OCI-LY3 (cell line): ENCODE data around the gene DRAP1.

ENCODE experiments used
- H2AFZ ChIP-seq: fragments of 200-600, 300-600 bp; shearing (Covaris generic); 2 replicates; pipeline ENCODE4 v1.6.0; 2014; ENCODE audit warnings: antibody characterized with exemption, low read depth, low read length
- H3K27ac ChIP-seq: fragments of 200-600, 300-600 bp; sonication (generic); 2 replicates; pipeline ENCODE4 v1.5.1; 2014; ENCODE audit warnings: mild to moderate bottlenecking, low read length, moderate library complexity, mixed read lengths
- H3K27me3 ChIP-seq: fragments of 200-600, 300-600 bp; sonication (generic); 2 replicates; pipeline ENCODE4 v1.6.1; 2014; ENCODE audit warnings: low read depth, low read length, mixed read lengths
- H3K36me3 ChIP-seq: fragments of 200-600, 300-600 bp; sonication (generic); replicated peaks from 2 replicates; pipeline ENCODE3; 2014; ENCODE audit warnings: low read depth, low read length, mixed read lengths
- H3K4me1 ChIP-seq: fragments of 300-600, 200-600 bp; sonication (generic); 2 replicates; pipeline ENCODE4 v1.6.1; 2014; ENCODE audit warnings: low read length, mixed read lengths
- H3K4me2 ChIP-seq: fragments of 200-600, 300-600 bp; sonication (generic); 2 replicates; pipeline ENCODE4 v1.6.1; 2014; ENCODE audit warnings: low read length, mixed read lengths
- H3K4me3 ChIP-seq: fragments of 300-600, 200-600 bp; sonication (generic); 2 replicates; pipeline ENCODE4 v1.5.1; 2014; ENCODE audit warnings: antibody characterized with exemption, mild to moderate bottlenecking, low read length, moderate library complexity
- H3K79me2 ChIP-seq: fragments of 300-600, 200-600 bp; shearing (Covaris generic); 2 replicates; pipeline ENCODE4 v1.6.1; 2014; ENCODE audit warnings: mild to moderate bottlenecking, low read length, mixed read lengths
- H3K9ac ChIP-seq: fragments of 300-600, 200-600 bp; shearing (Covaris generic); 2 replicates; pipeline ENCODE4 v1.6.0; 2014; ENCODE audit warnings: mild to moderate bottlenecking, low read length, moderate library complexity
- H3K9me3 ChIP-seq: fragments of 200-600, 300-600 bp; shearing (Covaris generic); 2 replicates; pipeline ENCODE4 v1.6.1; 2014; ENCODE audit warnings: low read length, mixed read lengths; ENCODE audit not compliant: insufficient read depth
- H4K20me1 ChIP-seq: fragments of 200-600, 300-600 bp; sonication (generic); 2 replicates; pipeline ENCODE4 v1.6.1; 2016; ENCODE audit warnings: low read length, mixed read lengths; ENCODE audit not compliant: insufficient read depth
- EZH2phosphoT487 ChIP-seq: fragments of 200-600 bp; shearing (Covaris generic); IDR thresholded peaks from 2 replicates; pipeline ENCODE4 v1.6.1; 2018; ENCODE audit warnings: antibody characterized with exemption, mixed run types, low read depth
- TF ChIP-seq, protein P1 (sequence below): fragments of 200-600, 300-600 bp; sonication (generic); IDR thresholded peaks from 2 replicates; pipeline ENCODE4 v1.5.1; 2014; ENCODE audit warnings: antibody characterized with exemption, low read length, low read depth

Gene DRAP1

DNA sequence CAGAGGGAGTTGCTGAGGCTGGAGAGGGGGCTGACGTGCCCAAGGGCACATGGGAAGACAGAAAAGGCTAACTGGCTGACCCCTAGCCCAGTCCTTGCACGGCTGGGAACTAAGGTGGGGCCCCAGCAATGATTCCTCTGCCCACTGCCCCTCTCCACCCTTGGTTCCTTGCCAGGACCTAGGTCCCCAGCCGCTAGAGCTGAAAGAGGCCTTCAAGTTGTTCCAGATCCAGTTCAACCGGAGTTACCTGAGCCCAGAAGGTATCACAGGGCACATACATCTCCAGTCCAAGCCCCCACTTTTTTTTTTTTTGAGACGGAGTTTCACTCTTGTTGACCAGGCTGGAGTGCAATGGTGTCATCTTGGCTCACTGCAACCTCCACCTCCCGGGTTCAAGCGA is 39.2 kb upstream of the DRAP1 start:
- H3K27ac ChIP-seq: no peak overlapping the region

GRCh38 chr11:65880844-65881421 is 38.3 kb upstream of the DRAP1 start:
- Histone ChIP-seq H3K27ac (no peak overlapping the region), H4K20me1 (no peaks in the 10 kb centered on the region), H3K4me3 (no peak overlapping the region), H3K27me3 (no peaks in the 10 kb centered on the region), H3K36me3 (peaks cover 35% of the 10 kb centered on the region), H3K9ac (no peak overlapping the region), H3K4me2 (no peak overlapping the region), H3K79me2 (no peaks in the 10 kb centered on the region), H3K9me3 (no peaks in the 10 kb centered on the region), H3K4me1 (peaks cover 3% of the 10 kb centered on the region; the same call in 1 of the 2 replicates), H2AFZ (no peak overlapping the region)
- no peak for TF ChIP-seq EZH2phosphoT487
- TF ChIP-seq, protein P1, sequence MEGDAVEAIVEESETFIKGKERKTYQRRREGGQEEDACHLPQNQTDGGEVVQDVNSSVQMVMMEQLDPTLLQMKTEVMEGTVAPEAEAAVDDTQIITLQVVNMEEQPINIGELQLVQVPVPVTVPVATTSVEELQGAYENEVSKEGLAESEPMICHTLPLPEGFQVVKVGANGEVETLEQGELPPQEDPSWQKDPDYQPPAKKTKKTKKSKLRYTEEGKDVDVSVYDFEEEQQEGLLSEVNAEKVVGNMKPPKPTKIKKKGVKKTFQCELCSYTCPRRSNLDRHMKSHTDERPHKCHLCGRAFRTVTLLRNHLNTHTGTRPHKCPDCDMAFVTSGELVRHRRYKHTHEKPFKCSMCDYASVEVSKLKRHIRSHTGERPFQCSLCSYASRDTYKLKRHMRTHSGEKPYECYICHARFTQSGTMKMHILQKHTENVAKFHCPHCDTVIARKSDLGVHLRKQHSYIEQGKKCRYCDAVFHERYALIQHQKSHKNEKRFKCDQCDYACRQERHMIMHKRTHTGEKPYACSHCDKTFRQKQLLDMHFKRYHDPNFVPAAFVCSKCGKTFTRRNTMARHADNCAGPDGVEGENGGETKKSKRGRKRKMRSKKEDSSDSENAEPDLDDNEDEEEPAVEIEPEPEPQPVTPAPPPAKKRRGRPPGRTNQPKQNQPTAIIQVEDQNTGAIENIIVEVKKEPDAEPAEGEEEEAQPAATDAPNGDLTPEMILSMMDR: no peak

More for the DNA sequence above, 39.2 kb upstream of the DRAP1 start:
- TF ChIP-seq, protein P1: no peak
- TF ChIP-seq EZH2phosphoT487: no peak
- Histone ChIP-seq H3K27me3 (no peaks in the 10 kb centered on the region), H4K20me1 (no peaks in the 10 kb centered on the region), H3K4me3 (no peak overlapping the region), H3K79me2 (no peaks in the 10 kb centered on the region), H3K4me1 (peaks cover 3% of the 10 kb centered on the region; the same call in 1 of the 2 replicates), H2AFZ (no peak overlapping the region), H3K9me3 (no peaks in the 10 kb centered on the region), H3K9ac (no peak overlapping the region), H3K4me2 (no peak overlapping the region), H3K36me3 (peaks cover 28% of the 10 kb centered on the region)

DNA sequence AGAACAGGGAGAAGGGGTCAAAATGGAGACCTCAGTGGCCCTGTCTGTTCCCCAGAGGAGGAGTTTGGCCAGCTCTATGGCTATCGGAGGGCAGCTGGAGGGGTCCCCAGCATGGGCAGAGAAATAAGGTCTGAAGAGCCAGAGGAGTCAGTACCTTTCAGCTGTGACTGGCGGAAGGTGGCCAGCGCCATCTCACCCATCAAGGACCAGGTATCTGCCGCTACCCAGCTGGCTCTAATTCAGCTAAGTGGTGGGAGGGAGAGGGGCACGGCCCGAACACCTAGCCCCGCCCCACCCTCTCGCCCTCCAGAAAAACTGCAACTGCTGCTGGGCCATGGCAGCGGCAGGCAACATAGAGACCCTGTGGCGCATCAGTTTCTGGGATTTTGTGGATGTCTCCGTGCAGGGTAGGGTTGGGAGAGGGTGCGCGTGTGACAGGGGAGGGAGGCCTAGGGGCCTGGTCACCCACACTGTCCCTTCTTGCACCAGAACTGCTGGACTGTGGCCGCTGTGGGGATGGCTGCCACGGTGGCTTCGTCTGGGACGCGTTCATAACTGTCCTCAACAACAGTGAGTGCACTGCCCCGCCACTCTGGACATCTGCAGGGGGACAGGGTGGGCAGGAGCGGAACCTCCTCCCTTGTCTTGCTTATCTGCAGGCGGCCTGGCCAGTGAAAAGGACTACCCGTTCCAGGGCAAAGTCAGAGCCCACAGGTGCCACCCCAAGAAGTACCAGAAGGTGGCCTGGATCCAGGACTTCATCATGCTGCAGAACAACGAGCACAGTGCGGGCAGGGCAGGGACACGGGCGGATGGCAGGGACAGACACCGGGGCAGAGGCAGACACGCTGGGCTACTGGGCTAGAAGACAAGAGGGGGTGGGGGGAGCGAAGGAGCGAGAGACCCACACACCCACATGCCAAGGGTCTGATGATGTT is 36.8 kb upstream of the DRAP1 start:
- H2AFZ ChIP-seq: no peak overlapping the region
- H3K79me2 ChIP-seq: peaks cover 2% of the 10 kb centered on the region
- peaks cover 43% of the 10 kb centered on the region for H3K36me3 ChIP-seq
- H3K4me2 ChIP-seq: no peak overlapping the region
- no peaks in the 10 kb centered on the region for H3K27me3 ChIP-seq
- peaks cover 5% of the 10 kb centered on the region for H3K4me1 ChIP-seq
- no peak overlapping the region for H3K27ac ChIP-seq
- no peaks in the 10 kb centered on the region for H4K20me1 ChIP-seq
- no peak overlapping the region for H3K4me3 ChIP-seq
- no peak for TF ChIP-seq EZH2phosphoT487
- TF ChIP-seq, protein P1: no peak
- H3K9me3 ChIP-seq: no peaks in the 10 kb centered on the region
- H3K9ac ChIP-seq: no peak overlapping the region

DNA sequence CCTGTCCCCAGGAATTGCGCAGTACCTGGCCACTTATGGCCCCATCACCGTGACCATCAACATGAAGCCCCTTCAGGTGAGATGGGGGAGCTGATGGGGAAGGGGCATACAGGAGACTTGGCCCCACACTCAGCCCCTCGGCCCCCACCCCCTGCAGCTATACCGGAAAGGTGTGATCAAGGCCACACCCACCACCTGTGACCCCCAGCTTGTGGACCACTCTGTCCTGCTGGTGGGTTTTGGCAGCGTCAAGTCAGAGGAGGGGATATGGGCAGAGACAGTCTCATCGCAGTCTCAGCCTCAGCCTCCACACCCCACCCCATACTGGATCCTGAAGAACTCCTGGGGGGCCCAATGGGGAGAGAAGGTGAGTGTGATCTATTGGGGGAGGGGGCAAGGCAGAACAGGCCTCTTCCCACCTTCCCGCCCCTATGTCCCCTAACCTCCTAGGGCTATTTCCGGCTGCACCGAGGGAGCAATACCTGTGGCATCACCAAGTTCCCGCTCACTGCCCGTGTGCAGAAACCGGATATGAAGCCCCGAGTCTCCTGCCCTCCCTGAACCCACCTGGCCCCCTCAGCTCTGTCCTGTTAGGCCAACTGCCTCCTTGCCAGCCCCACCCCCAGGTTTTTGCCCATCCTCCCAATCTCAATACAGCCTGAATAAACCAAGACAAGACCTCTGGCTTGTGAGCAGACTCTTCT is 36.0 kb upstream of the DRAP1 start:
- Histone ChIP-seq H3K4me1 (peaks cover 8% of the 10 kb centered on the region), H3K9ac (no peak overlapping the region), H3K79me2 (peaks cover 10% of the 10 kb centered on the region), H3K9me3 (no peaks in the 10 kb centered on the region), H3K27ac (no peak overlapping the region), H2AFZ (no peak overlapping the region), H3K27me3 (no peaks in the 10 kb centered on the region), H3K36me3 (peaks cover 43% of the 10 kb centered on the region), H3K4me2 (no peak overlapping the region), H4K20me1 (no peaks in the 10 kb centered on the region), H3K4me3 (no peak overlapping the region)
- TF ChIP-seq, protein P1: no peak
- no peak for TF ChIP-seq EZH2phosphoT487
